Endothelial cell of umbilical vein (primary cell): ENCODE measurements around the gene TNNI3K. TPM values are rescaled to one million over a fixed set of nuclear protein-coding genes. Genes with fewer than 3 reads are reported as not detected.

ENCODE experiments used
- BruUV-seq: library from RNA; stranded (reverse); fragments of 400-500 nt; replicated peaks from 2 replicates; lab custom pipeline; 2021; lab: Mats Ljungman, UMichigan
- CTCF ChIA-PET: fragments of 300-600, 350-600 bp; sonication (Branson Sonifier 250); formaldehyde crosslinking; loops from one replicate; lab custom pipeline; 2021; ENCODE audit warnings: antibody characterized with exemption, inconsistent platforms; lab: Charles Lee
- POLR2A ChIA-PET: fragments of 300-600, 350-600 bp; sonication (Branson Sonifier 250); formaldehyde crosslinking; loops from one replicate; lab custom pipeline; 2021; ENCODE audit warnings: antibody characterized with exemption, inconsistent platforms; lab: Charles Lee
- DNase-seq: peaks from one replicate; pipeline ENCODE4 v3.0.0-alpha.2; 2011; ENCODE audit warnings: low read depth, low spot score
- FAIRE-seq: peaks from 2 replicates; lab custom pipeline; 2011; peaks lifted over from hg19 to GRCh38; lab: Jason Lieb, UNC
- H2AFZ ChIP-seq: 2 replicates; pipeline ENCODE4 v1.6.0; 2012; ENCODE audit warnings: low read depth, low read length, control low read depth, inconsistent platforms
- H3K27ac ChIP-seq: 2 replicates; pipeline ENCODE4 v1.5.1; 2011; ENCODE audit warnings: low read depth, mild to moderate bottlenecking, control low read depth, low read length, moderate library complexity; ENCODE audit not compliant: insufficient read depth
- H3K27me3 ChIP-seq, 2 experiments: 2 replicates each; pipeline versions ENCODE4 v1.6.0 to v1.6.1; 2011; ENCODE audit warnings: low read length in 2 of 2, mixed read lengths in 1 of 2; ENCODE audit not compliant: control insufficient read depth in 2 of 2, insufficient read depth in 2 of 2
- H3K36me3 ChIP-seq, 2 experiments: 2 replicates in 1 of 2; 3 replicates in 1 of 2; pipeline ENCODE4 v1.5.1; 2011; ENCODE audit warnings: low read length in 2 of 2, mild to moderate bottlenecking in 1 of 2, moderate library complexity in 1 of 2; ENCODE audit not compliant: control insufficient read depth in 2 of 2, insufficient read depth in 2 of 2; ENCODE audit errors: extremely low read depth in 1 of 2
- H3K4me1 ChIP-seq: 3 replicates; pipeline ENCODE4 v1.5.1; 2011; ENCODE audit warnings: mild to moderate bottlenecking, low read length; ENCODE audit not compliant: control insufficient read depth, insufficient read depth; ENCODE audit errors: extremely low read depth
- H3K4me2 ChIP-seq: 2 replicates; pipeline ENCODE4 v1.6.1; 2011; ENCODE audit warnings: low read length, control low read depth, mixed read lengths; ENCODE audit not compliant: insufficient read depth
- H3K4me3 ChIP-seq, 3 experiments: fragments of 200-600 bp in 1 of 3; sonication (generic), shearing (Covaris generic) in 1 of 3; replicated peaks in 1 of 3; 2 replicates each; pipeline ENCODE4 v1.5.1; 2011 to 2016; ENCODE audit warnings: control low read depth in 3 of 3, low read length in 3 of 3, mild to moderate bottlenecking in 2 of 3, inconsistent platforms in 1 of 3, low read depth in 1 of 3, moderate library complexity in 1 of 3; ENCODE audit not compliant: insufficient read depth in 1 of 3
- H3K79me2 ChIP-seq: 2 replicates; pipeline ENCODE4 v1.6.0; 2012; ENCODE audit warnings: low read length, inconsistent platforms; ENCODE audit not compliant: control insufficient read depth, insufficient read depth
- H3K9ac ChIP-seq: replicated peaks from 2 replicates; pipeline ENCODE3; 2011; ENCODE audit warnings: low read length, control low read depth; ENCODE audit not compliant: insufficient read depth; ENCODE audit errors: extremely low read depth
- H3K9me1 ChIP-seq: replicated peaks from 3 replicates; pipeline ENCODE4 v1.6.0; 2011; ENCODE audit warnings: mild to moderate bottlenecking, low read length; ENCODE audit not compliant: control insufficient read depth, insufficient read depth; ENCODE audit errors: extremely low read depth
- H3K9me3 ChIP-seq: replicated peaks from 2 replicates; pipeline ENCODE4 v1.5.1; 2012; ENCODE audit warnings: low read length, inconsistent platforms; ENCODE audit not compliant: control insufficient read depth, insufficient read depth
- H4K20me1 ChIP-seq: replicated peaks from 2 replicates; pipeline ENCODE3; 2011; ENCODE audit warnings: mild to moderate bottlenecking, low read length; ENCODE audit not compliant: control insufficient read depth, insufficient read depth; ENCODE audit errors: extremely low read depth
- CTCF ChIP-seq, 2 donors: IDR thresholded peaks; 1 replicate in 1 of 2; 2 replicates in 1 of 2; pipeline ENCODE4 v1.5.1; 2011; ENCODE audit warnings: low read length in 2 of 2, mild to moderate bottlenecking in 2 of 2, moderate library complexity in 2 of 2, control low read depth in 1 of 2, inconsistent platforms in 1 of 2, low read depth in 1 of 2; ENCODE audit not compliant: insufficient read depth in 1 of 2; ENCODE audit errors: extremely low read depth in 1 of 2
- EZH2 ChIP-seq: IDR thresholded peaks from 2 replicates; pipeline ENCODE4 v1.6.1; 2012; ENCODE audit warnings: borderline replicate concordance, low read depth, mild to moderate bottlenecking, moderate library complexity, low read length, inconsistent platforms; ENCODE audit not compliant: severe bottlenecking
- FOS ChIP-seq: IDR thresholded peaks from 2 replicates; pipeline ENCODE4 v1.6.1; 2011; ENCODE audit warnings: mild to moderate bottlenecking, low read length, moderate library complexity, borderline replicate concordance; ENCODE audit not compliant: insufficient read depth
- GATA2 ChIP-seq: IDR thresholded peaks from 2 replicates; pipeline ENCODE4 v1.7.0; 2011; ENCODE audit warnings: low read depth, mild to moderate bottlenecking, moderate library complexity, mixed read lengths, low read length; ENCODE audit not compliant: insufficient read length, insufficient read depth
- JUN ChIP-seq: IDR thresholded peaks from 2 replicates; pipeline ENCODE4 v1.6.1; 2011; ENCODE audit warnings: borderline replicate concordance, low read depth; ENCODE audit not compliant: insufficient read length, insufficient read depth
- MAX ChIP-seq: IDR thresholded peaks from 2 replicates; pipeline ENCODE4 v1.6.1; 2011; ENCODE audit not compliant: insufficient read depth, insufficient read length
- MYC ChIP-seq: IDR thresholded peaks from one replicate; pipeline ENCODE4 v1.6.1; 2011; ENCODE audit warnings: mild to moderate bottlenecking, low read depth, low read length
- POLR2A ChIP-seq: IDR thresholded peaks from 2 replicates; pipeline ENCODE4 v1.6.1; 2012; ENCODE audit warnings: low read depth, mild to moderate bottlenecking, control low read depth, low read length
- POLR2AphosphoS5 ChIP-seq: IDR thresholded peaks from 2 replicates; pipeline ENCODE4 v1.6.1; 2012; ENCODE audit warnings: low read depth, mild to moderate bottlenecking, control low read depth, low read length, moderate library complexity; ENCODE audit not compliant: insufficient read depth
- dilution Hi-C: fragments of 300-500 bp; cut with MboI; formaldehyde crosslinking; loops from one replicate; pipeline ENCODE4 v1.15.0; 2019; ENCODE audit warnings: low sequenced_read_pairs; ENCODE audit not compliant: extremely low pct_ligation_motif_present
- intact Hi-C: fragments of 100-400 bp; cut with micrococcal nuclease; formaldehyde crosslinking; loops from one replicate; pipeline ENCODE4 v1.10.0; 2022
- polyA plus RNA-seq, 4 experiments: library from polyadenylated mRNA; depleted of rRNA in 3 of 4; stranded (reverse) in 3 of 4; unstranded in 1 of 4; fragments of >200 nt; gene quantifications; 2 replicates each; pipeline versions ENCODE4 v1.2.1 to v1.2.3, GENCODE V29; 2011 to 2012; ENCODE audit warnings: missing spikeins in 1 of 4
- total RNA-seq: library from RNA; stranded (reverse); gene quantifications from 2 replicates; pipeline ENCODE4 v1.2.3, GENCODE V29; 2021

The TNNI3K gene
- total and polyA plus RNA-seq, 2 donors (not counting 3 experiments of a cell fraction or from before 2014, with no cell fraction given), result 0.69 TPM; not detected in 1

GRCh38 chr1:74419611-74420010 lies 184.4 kb downstream of the TNNI3K start:
- dilution Hi-C loops, result no loop called here
- no peak for FAIRE-seq

GRCh38 chr1:74420467-74420866 lies 185.3 kb downstream of the TNNI3K start:
- H3K36me3 ChIP-seq, result no peaks in the 10 kb centered on the region
- H2AFZ ChIP-seq, result no peak overlapping the region
- H3K9me1 ChIP-seq, result no peaks in the 10 kb centered on the region
- no peak overlapping the region for H3K9ac ChIP-seq
- no peak overlapping the region for H3K4me3 ChIP-seq
- intact Hi-C loops, result no loop called here
- H3K9me3 ChIP-seq, result no peaks in the 10 kb centered on the region
- FAIRE-seq (no peak), DNase-seq (no peak)
- POLR2A ChIA-PET, result no interaction called here
- no TSS peak for BruUV-seq
- CTCF ChIA-PET, result no interaction called here
- H4K20me1 ChIP-seq, result no peaks in the 10 kb centered on the region
- H3K4me2 ChIP-seq, result no peak overlapping the region
- no peaks in the 10 kb centered on the region for H3K27me3 ChIP-seq
- dilution Hi-C loops, result no loop called here
- H3K27ac ChIP-seq, result no peak overlapping the region
- no peaks in the 10 kb centered on the region for H3K79me2 ChIP-seq
- no peaks in the 10 kb centered on the region for H3K4me1 ChIP-seq
- TF ChIP-seq FOS, result no peak
- TF ChIP-seq EZH2, result no peak
- TF ChIP-seq GATA2, result no peak
- no peak for TF ChIP-seq MAX
- no peak for TF ChIP-seq CTCF (IDR thresholded peaks at IDR 0.05; ENCODE audit: extremely low read depth in 1 of 2, insufficient read depth in 1 of 2, low read depth in 1 of 2, low read length in 2 of 2)
- TF ChIP-seq POLR2A, result no peak
- TF ChIP-seq JUN, result no peak
- TF ChIP-seq MYC, result no peak
- TF ChIP-seq POLR2AphosphoS5, result no peak

More at GRCh38 chr1:74419611-74420010, 184.4 kb downstream of the TNNI3K start:
- H3K79me2 ChIP-seq, result no peaks in the 10 kb centered on the region
- no peaks in the 10 kb centered on the region for H3K4me1 ChIP-seq
- ChIA-PET CTCF (no interaction called here), POLR2A (no interaction called here)
- no TSS peak for BruUV-seq
- intact Hi-C loops, result no loop called here
- H3K36me3 ChIP-seq, result no peaks in the 10 kb centered on the region
- no peak for TF ChIP-seq POLR2A
- no peak for TF ChIP-seq JUN
- DNase-seq, result no peak
- H4K20me1 ChIP-seq, result no peaks in the 10 kb centered on the region
- H3K27ac ChIP-seq, result no peak overlapping the region
- H3K4me2 ChIP-seq, result no peak overlapping the region
- no peaks in the 10 kb centered on the region for H3K9me1 ChIP-seq
- H3K4me3 ChIP-seq, result no peak overlapping the region
- H3K9me3 ChIP-seq, result no peaks in the 10 kb centered on the region
- no peak overlapping the region for H2AFZ ChIP-seq
- no peak overlapping the region for H3K9ac ChIP-seq
- H3K27me3 ChIP-seq, result no peaks in the 10 kb centered on the region
